A673 (cell line): Measurements from ENCODE around the gene TASOR. TPM values are rescaled to one million over a fixed set of nuclear protein-coding genes. Genes with fewer than 3 reads are reported as not detected.
A peak's percentile ranks its signal among the peaks of the same experiment; 100 is the strongest.

Experiments used
- BruUV-seq: library from RNA; stranded (reverse); fragments of 400-500 nt; replicated peaks from 2 replicates; lab custom pipeline; 2021; lab: Mats Ljungman, UMichigan
- CTCF ChIA-PET: fragments of 300-600 bp; sonication (Branson Sonifier 250); formaldehyde crosslinking; loops from one replicate; lab custom pipeline; 2022; ENCODE audit warnings: antibody characterized with exemption; lab: Charles Lee
- POLR2A ChIA-PET: fragments of 300-600 bp; sonication (Branson Sonifier 250); formaldehyde crosslinking; loops from one replicate; lab custom pipeline; 2022; ENCODE audit warnings: antibody characterized with exemption; ENCODE audit not compliant: low non-redundant PET; lab: Charles Lee
- DNase-seq: peaks from one replicate; pipeline ENCODE4 v3.0.0-alpha.2; 2015; ENCODE audit warnings: low spot score
- H3K27ac ChIP-seq: fragments of 200-600 bp; sonication (generic); 2 replicates; pipeline ENCODE4 v1.5.1; 2016; ENCODE audit warnings: mixed run types, low read depth, mild to moderate bottlenecking, mixed read lengths, antibody characterized with exemption, low read length; ENCODE audit not compliant: poor library complexity, severe bottlenecking
- H3K27me3 ChIP-seq: fragments of 200-600 bp; sonication (generic); replicated peaks from 2 replicates; pipeline ENCODE4 v1.6.1; 2017; ENCODE audit warnings: mixed run types, low read depth, mild to moderate bottlenecking, mixed read lengths, antibody characterized with exemption, low read length; ENCODE audit not compliant: insufficient read depth, poor library complexity
- H3K36me3 ChIP-seq: fragments of 200-600 bp; sonication (generic); 2 replicates; pipeline ENCODE4 v1.6.1; 2016; ENCODE audit warnings: mixed run types, mild to moderate bottlenecking, mixed read lengths, antibody characterized with exemption, low read length; ENCODE audit not compliant: insufficient read depth, poor library complexity, severe bottlenecking
- H3K4me1 ChIP-seq: fragments of 200-600 bp; sonication (generic); 2 replicates; pipeline ENCODE4 v1.6.1; 2017; ENCODE audit warnings: mixed run types, mild to moderate bottlenecking, mixed read lengths, antibody characterized with exemption, low read length; ENCODE audit not compliant: insufficient read depth, poor library complexity, severe bottlenecking
- H3K4me3 ChIP-seq: fragments of 200-600 bp; sonication (generic); 2 replicates; pipeline ENCODE4 v1.5.1; 2016; ENCODE audit warnings: low read depth, mixed run types, mild to moderate bottlenecking, mixed read lengths, low read length; ENCODE audit not compliant: poor library complexity, severe bottlenecking
- H3K9me3 ChIP-seq: fragments of 200-600 bp; sonication (generic); 2 replicates; pipeline ENCODE4 v1.6.1; 2016; ENCODE audit warnings: mixed run types, low read depth, mild to moderate bottlenecking, mixed read lengths, antibody characterized with exemption, low read length; ENCODE audit not compliant: poor library complexity, severe bottlenecking
- CTCF ChIP-seq: fragments of 300-800, 200-600 bp; sonication (generic); conservative IDR thresholded peaks from 2 replicates; pipeline ENCODE4 v1.5.1; 2017; ENCODE audit warnings: low read depth, mild to moderate bottlenecking, antibody characterized with exemption, low read length, moderate library complexity, mixed read lengths
- EZH2 ChIP-seq: fragments of 200-600 bp; sonication (generic); IDR thresholded peaks from 2 replicates; pipeline ENCODE4 v1.6.1; 2017; ENCODE audit warnings: borderline replicate concordance, low read depth, mild to moderate bottlenecking, mixed read lengths, antibody characterized with exemption, low read length; ENCODE audit not compliant: poor library complexity, severe bottlenecking
- intact Hi-C: fragments of 100-400 bp; cut with micrococcal nuclease; formaldehyde crosslinking; loops from one replicate; pipeline ENCODE4 v1.10.0; 2022; ENCODE audit not compliant: unreplicated experiment
- total RNA-seq: library from RNA; stranded (reverse); gene quantifications from 2 replicates; pipeline ENCODE4 v1.2.3, GENCODE V29; 2021

Gene TASOR
- total RNA-seq, 1 experiment from 2014 or later, result 29.0 TPM

GRCh38 chr3:56682462-56683121 lies 473 bp downstream of the TASOR start:
- H3K27ac ChIP-seq, result peak overlapping the region; percentile 95
- POLR2A ChIA-PET, result interaction anchor here (0.6 kb wide), 1 partner anchor 314 kb away, joined by 3 read pairs; no protein-coding TSS in a partner anchor
- peak overlapping the region; percentile 62 for H3K4me3 ChIP-seq
- no peaks in the 10 kb centered on the region for H3K36me3 ChIP-seq
- TF ChIP-seq EZH2 (no peak), CTCF (no peak)
- peaks cover 7% of the 10 kb centered on the region for H3K9me3 ChIP-seq
- CTCF ChIA-PET, result no interaction called here
- DNase-seq, result peak; percentile 73
- peaks cover 3% of the 10 kb centered on the region for H3K4me1 ChIP-seq
- H3K27me3 ChIP-seq, result no peaks in the 10 kb centered on the region
- intact Hi-C loops, result no loop called here
- BruUV-seq, result TSS peak; percentile 81

- ChIA-PET CTCF (no interaction called here), POLR2A (interaction anchor here (0.6 kb wide), 1 partner anchor 314 kb away, joined by 3 read pairs; no protein-coding TSS in a partner anchor)
- Histone ChIP-seq H3K27me3 (no peaks in the 10 kb centered on the region), H3K4me3 (peak overlapping the region; percentile 62), H3K9me3 (peaks cover 7% of the 10 kb centered on the region), H3K27ac (peak overlapping the region; percentile 95), H3K4me1 (peaks cover 4% of the 10 kb centered on the region), H3K36me3 (no peaks in the 10 kb centered on the region)
- intact Hi-C loops, result no loop called here
- no peak for DNase-seq
- no TSS peak for BruUV-seq
- TF ChIP-seq CTCF, result no peak
- no peak for TF ChIP-seq EZH2
These were observed 1.0 kb downstream of the TASOR start for GRCh38 chr3:56681984-56682461.

- intact Hi-C loops, result no loop called here
- BruUV-seq, result no TSS peak
- Histone ChIP-seq H3K4me1 (peaks cover 8% of the 10 kb centered on the region), H3K9me3 (peaks cover 7% of the 10 kb centered on the region), H3K4me3 (no peak overlapping the region), H3K36me3 (no peaks in the 10 kb centered on the region), H3K27ac (no peak overlapping the region), H3K27me3 (no peaks in the 10 kb centered on the region)
- ChIA-PET CTCF (no interaction called here), POLR2A (no interaction called here)
- TF ChIP-seq CTCF, result no peak
- no peak for TF ChIP-seq EZH2
- no peak for DNase-seq
These were observed 2.9 kb downstream of the TASOR start for GRCh38 chr3:56680054-56680580.
